Hematopoietic multipotent progenitor cell treated with erythropoietin and hydrocortisone succinate and interleukin-3 and kit ligand, for 4 days (in vitro differentiated cells): ENCODE data around the gene BOD1L2.

Source experiments
- DNase-seq: peaks from one replicate; pipeline ENCODE4 v3.0.0-alpha.2; 2015

The BOD1L2 gene

GRCh38 chr18:57146956-57147636, at the start of gene BOD1L2:
Gene BOD1L2, plus strand, starts transcription at chr18:57147087. Its CDS starts 226 bp downstream, at chr18:57147313.
- no peak for DNase-seq

DNA sequence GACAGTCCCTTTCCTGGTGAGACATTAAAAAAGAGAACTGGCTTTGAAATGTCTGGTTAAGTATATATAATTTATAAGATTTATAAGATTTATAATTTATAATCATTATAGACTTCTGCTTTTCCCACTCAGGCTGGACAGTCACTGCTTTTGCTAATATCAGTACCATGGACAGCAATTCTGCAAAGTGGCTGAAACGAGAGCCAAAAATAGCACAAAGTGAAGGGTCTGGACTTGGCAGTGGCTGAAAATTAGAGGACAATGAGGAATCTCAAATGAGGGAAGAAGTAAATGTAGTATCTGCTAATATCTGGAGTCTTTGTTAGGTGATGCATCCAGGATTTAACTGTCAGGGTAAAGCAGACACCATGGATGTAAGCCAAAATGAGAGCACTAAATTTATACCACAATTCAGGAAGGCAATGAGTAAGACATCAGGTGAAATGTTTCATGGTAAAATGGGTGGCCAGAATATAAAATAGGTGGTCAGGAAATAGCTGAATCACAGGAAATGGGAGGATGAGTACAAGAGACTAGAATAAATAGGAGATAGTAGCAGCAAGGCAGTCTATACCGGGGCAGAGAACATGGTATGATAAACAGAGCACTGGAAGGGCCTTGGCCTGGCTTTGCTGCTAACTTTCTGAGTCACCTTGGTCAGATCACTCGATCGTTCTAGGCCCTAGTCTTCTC, 39.6 kb upstream of the BOD1L2 start:
- DNase-seq, result peak; percentile 66

- no peak for DNase-seq
Measured at GRCh38 chr18:57110290-57110689, 36.6 kb upstream of the BOD1L2 start.

DNA sequence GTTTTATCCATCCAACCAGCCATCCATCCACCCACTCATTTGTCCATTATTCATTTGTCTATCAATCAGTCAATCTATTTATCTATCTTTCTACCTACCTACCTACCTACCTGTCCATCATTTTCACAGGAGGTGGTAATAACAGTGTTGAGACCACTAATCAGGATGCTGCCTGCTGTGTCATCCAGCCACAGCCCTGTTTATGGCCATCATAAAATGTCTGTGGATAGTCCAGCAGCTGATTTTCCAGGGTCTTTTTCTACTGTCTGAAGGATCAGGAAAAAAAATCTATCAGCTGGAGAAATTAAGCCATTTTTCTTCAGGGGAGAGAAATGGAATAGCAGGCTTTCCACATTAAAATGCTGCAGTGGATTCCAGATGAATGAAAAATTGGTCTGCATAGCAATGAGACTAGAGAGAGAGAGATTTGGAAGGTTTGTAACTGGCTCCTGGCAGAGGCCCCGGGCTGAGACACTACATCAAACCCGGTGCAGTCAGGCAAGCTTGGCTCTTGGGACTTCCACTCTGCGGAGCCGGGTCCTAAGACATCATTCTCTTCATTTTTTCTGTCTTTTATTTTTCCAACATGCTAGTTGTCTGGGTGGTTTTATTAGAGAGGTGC, 33.0 kb upstream of the BOD1L2 start:
- no peak for DNase-seq

DNA sequence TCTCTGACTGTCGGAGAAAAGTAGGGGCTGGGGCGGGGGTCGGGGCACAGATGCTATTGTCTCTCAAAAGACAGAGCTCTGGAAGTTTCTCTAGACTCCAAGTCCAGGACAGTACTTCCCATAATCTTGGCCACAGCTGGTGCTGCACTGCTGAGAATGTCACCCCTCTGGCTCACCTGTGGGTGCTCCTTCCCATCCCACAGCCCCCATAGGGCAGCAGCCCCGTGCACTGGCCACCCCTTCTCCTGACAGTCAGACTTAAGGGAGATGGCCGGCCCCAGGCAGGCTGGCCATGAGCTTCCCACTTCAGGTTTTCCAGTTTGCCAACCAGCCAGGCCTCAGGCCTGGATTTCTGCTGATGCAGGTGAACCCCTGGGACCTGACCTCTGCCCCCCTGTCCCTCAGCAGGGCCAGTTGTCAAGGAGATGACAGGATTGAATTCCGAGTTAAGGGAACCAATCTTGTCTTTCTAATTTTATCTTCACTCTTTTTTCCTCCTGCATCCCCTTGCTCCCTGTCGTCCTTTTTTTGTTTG, 30.2 kb upstream of the BOD1L2 start:
- no peak for DNase-seq

- no peak for DNase-seq
Measured at GRCh38 chr18:57121542-57122112, 25.3 kb upstream of the BOD1L2 start.

GRCh38 chr18:57122936-57123510, 23.9 kb upstream of the BOD1L2 start:
- no peak for DNase-seq

DNA sequence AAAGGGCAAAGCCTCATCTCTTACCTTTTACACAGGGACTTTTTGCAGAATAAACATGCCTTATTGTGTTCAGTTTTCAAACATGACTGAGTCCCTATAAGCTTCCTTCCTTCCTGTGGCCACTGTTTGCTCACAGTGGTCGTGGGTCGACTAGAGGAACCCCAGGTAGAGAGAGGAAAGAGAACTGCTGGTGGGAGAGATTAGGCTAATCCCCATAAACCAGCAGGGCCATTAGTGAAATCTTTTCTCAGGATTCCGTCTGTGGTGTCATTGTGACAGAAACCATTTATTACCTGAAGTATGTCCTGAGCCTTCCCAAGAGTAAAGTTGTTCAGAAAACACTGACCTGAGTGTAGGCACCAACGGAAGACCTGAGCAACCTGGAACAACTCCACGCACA, 21.3 kb upstream of the BOD1L2 start:
- no peak for DNase-seq

- no peak for DNase-seq
Measured at GRCh38 chr18:57128220-57128932, 18.5 kb upstream of the BOD1L2 start.

DNA sequence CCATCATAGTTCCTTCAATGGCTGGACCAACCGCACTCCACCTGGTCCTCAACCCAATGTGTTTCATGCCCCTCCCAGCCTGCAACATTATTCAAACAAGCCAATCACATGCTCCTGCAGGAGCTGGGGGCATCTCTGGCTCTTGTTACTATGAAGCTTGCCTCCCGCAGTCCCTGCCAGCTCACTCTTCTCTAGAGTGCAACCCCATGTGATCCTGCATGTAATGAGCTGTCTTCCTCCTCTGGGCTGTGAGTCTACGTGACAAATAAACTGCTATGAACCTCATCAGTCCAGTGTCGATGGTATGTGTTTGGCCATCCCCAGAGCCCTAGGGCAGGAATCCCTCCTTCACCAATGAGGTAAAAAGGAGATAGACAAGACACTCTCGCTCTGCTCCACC, 15.8 kb upstream of the BOD1L2 start:
- DNase-seq, result no peak

GRCh38 chr18:57131782-57132181, 15.1 kb upstream of the BOD1L2 start:
- DNase-seq, result no peak

- no peak for DNase-seq
Measured at GRCh38 chr18:57134618-57135135, 12.2 kb upstream of the BOD1L2 start.

DNA sequence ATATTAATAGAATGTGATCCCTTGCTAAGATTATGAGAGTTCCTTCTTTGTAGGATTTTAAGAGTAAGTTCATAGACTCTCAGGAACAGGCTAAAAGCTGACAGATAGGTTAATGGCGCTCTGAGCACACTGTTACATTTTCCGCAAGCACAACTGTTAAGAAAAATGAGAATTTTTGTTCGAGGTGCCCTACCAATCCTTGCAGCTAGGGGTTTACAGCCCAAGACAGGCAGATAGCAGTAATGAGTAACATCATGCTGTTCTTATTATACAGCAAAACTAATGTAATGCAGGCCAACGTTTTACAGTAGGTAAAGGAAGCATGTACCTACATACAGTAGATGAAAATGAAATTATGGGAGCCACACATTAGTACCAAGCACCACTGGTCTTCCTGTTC, 11.2 kb upstream of the BOD1L2 start:
- DNase-seq, result no peak

DNA sequence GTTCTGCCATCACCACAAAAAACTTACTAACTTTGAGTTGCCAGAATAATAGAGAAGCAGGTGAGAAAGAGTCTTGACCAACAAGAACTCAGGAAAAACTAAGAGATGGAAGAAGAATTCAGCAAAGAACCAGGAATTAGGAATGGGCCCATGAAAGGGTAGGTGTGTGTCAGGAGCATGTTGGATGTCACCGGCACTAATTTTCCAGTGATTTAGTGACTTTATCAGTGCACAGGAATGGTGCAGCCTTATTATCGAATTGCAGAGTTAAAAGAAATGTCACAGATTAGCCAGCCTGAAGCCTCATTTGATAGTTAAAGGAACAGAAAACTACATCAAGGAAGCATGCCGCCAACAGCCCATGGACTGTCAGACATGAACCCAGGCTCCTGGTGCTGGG, 9.0 kb upstream of the BOD1L2 start:
- no peak for DNase-seq

DNA sequence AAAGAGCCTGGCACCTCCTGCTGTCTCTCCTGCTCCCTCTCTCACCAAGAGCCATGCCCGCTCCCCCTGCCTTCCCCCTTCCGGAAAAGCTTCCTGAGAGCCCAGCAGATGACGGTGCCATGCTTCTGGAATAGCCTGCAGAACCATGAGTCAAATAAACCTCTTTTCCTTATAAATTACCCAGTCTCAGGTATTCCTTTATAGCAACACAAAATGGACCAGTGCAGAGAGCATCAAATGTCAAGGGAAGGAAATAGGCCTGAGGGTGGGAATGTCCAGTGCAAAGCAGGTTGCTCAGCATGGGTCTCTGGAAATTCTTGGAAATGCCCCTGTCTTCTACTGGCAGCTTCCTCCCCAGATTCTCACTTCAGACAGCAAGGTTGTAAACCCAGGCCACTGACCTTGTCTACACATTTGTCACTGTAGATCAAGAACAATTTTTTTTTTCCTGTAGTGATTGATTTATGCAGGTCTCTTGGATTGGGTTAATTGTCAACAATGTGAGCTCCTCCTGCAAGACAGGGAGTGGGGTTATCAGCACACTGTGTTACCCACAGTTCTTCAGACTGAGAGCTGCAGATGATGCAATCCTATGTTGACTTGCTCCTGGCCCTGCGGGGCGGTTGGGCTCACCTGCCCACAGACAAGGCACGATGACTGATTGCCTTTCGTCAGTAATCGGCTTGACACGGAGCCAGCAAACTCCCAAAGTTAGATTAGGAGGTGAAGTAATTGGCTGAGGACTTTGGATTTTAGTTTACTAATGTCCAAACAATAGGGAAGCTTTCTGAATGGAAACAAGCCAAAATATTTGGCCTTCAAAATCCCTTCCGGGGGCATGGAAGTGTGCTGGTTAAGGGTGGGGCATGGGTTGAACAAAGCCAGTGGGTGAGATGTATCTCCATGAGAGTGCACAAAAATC, 5.4 kb upstream of the BOD1L2 start:
- DNase-seq, result no peak

DNA sequence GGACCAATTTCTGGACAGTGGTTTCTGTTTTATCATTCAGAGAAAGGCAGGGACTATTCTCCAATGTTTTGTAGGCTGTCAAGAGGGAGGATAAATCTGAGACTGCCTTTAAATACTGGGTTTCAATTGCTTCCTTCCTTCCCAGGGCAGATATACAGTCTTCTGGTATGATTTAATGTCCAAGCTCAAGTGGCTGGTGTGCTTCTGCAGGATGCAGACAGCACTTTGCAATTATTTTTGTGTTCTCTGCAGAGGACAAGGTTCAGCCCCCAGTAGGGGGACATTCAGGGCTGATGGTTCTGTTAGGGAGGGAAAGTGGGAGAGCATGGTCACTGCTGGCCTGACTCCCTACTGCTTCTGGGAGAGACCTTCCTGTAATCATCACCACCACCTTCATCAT, 4.6 kb upstream of the BOD1L2 start:
- no peak for DNase-seq

DNA sequence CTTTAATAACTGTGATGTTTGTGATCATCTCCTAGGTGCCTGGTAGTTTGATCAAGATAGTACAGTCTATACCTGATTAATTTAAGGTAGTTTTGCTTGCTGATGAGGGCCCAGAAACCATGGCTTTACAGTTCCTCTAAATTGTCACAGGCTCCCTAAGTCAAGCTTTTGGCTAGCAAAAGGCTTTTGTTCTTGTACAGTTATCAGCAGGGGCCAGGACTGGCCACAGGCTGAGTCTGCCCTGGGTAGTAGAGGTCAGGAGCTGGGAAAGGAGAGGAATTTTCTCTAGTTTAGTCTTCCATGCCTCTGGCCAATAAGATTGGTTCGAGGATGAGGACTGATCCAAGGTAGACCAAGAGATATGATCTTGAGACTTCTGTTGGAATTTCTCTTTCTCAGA, 3.6 kb upstream of the BOD1L2 start:
- no peak for DNase-seq

DNA sequence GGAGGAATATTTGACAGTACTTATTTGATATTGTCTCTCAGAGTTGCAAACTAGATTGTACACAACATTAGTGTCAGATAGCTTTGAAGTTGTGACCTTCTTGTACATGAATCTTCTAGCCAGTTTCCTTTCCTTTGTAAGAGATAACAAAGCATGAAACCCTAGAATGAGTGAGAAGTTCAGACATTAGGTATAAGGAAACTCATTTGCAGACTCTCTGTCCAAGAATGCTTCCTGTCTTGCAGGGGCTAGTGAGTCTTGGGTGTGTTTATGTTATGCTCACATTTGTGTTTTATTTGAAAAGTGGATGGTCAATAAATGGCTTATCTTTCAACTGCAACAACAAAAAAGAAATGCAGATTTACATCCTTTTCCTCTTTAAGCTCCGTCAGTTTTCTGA, 1.4 kb downstream of the BOD1L2 start:
- no peak for DNase-seq

GRCh38 chr18:57149051-57149450, 2.2 kb downstream of the BOD1L2 start:
- no peak for DNase-seq

GRCh38 chr18:57149531-57149930, 2.6 kb downstream of the BOD1L2 start:
- peak; percentile 37 for DNase-seq

- no peak for DNase-seq
Measured at GRCh38 chr18:57150081-57150480, 3.2 kb downstream of the BOD1L2 start.
